ENCODE measurements around the gene SAFB.

- TF ChIP-seq ZNF33B (CRISPR knock-in tag; IDR thresholded peaks at IDR 0.05), result no peak
- no peak for TF ChIP-seq ZSCAN25 (CRISPR knock-in tag; IDR thresholded peaks at IDR 0.05)
- no peak for TF ChIP-seq POLR2A (IDR thresholded peaks at IDR 0.05; ENCODE audit: insufficient read depth in 1 of 2, low read depth in 2 of 2, low read length in 2 of 2)
- TF ChIP-seq JUN (CRISPR knock-in tag; IDR thresholded peaks at IDR 0.05), result no peak
- TF ChIP-seq PHF20 (CRISPR knock-in tag; IDR thresholded peaks at IDR 0.05), result no peak
- no peak for TF ChIP-seq MEIS2 (CRISPR knock-in tag; IDR thresholded peaks at IDR 0.05)
- no peak for TF ChIP-seq CTCF (CRISPR knock-in tag; IDR thresholded peaks at IDR 0.05)
- no peak for TF ChIP-seq CHD2 (IDR thresholded peaks at IDR 0.05; ENCODE audit: low read depth, low read length)
- no peak for TF ChIP-seq ZBTB8A (CRISPR knock-in tag; IDR thresholded peaks at IDR 0.05; ENCODE audit: borderline replicate concordance, low read depth)
- no peak for TF ChIP-seq REXO4 (CRISPR knock-in tag; IDR thresholded peaks at IDR 0.05; ENCODE audit: borderline replicate concordance)
- TF ChIP-seq TCF7 (IDR thresholded peaks at IDR 0.05; ENCODE audit: low read depth), result no peak
- TF ChIP-seq ESRRA (CRISPR knock-in tag; IDR thresholded peaks at IDR 0.05; ENCODE audit: low read depth), result no peak
- TF ChIP-seq RAD21 (CRISPR knock-in tag; IDR thresholded peaks at IDR 0.05), result no peak
These were observed 62.0 kb downstream of the SAFB start for GRCh38 chr19:5684694-5685430.
